H9 (cell line): ENCODE results near the gene PHTF1. TPM values are rescaled to one million over a fixed set of nuclear protein-coding genes. Genes with fewer than 3 reads are reported as not detected.

Source experiments
- DNase-seq: peaks from one replicate; pipeline ENCODE4 v3.0.0-alpha.2; 2017
- H2AFZ ChIP-seq: one replicate; pipeline ENCODE4 v1.6.1; 2013; ENCODE audit warnings: mild to moderate bottlenecking, low read length, control low read depth, moderate library complexity
- H2AK5ac ChIP-seq: 2 replicates; pipeline ENCODE4 v1.6.1; 2013; ENCODE audit warnings: low read length, control low read depth, mixed read lengths; ENCODE audit not compliant: insufficient read length
- H2BK120ac ChIP-seq: one replicate; pipeline ENCODE4 v1.6.1; 2013; ENCODE audit warnings: low read depth, mild to moderate bottlenecking, low read length, control low read depth, inconsistent platforms; ENCODE audit not compliant: poor library complexity, severe bottlenecking
- H2BK12ac ChIP-seq: 2 replicates; pipeline ENCODE4 v1.6.1; 2013; ENCODE audit warnings: low read length, control low read depth, mixed read lengths, low read depth; ENCODE audit not compliant: insufficient read length
- H2BK15ac ChIP-seq: 2 replicates; pipeline ENCODE4 v1.6.1; 2013; ENCODE audit warnings: low read depth, low read length, control low read depth
- H2BK20ac ChIP-seq: one replicate; pipeline ENCODE4 v1.6.1; 2013; ENCODE audit warnings: low read depth, mild to moderate bottlenecking, low read length, control low read depth, inconsistent platforms; ENCODE audit not compliant: poor library complexity, severe bottlenecking
- H2BK5ac ChIP-seq: 2 replicates; pipeline ENCODE4 v1.6.1; 2013; ENCODE audit warnings: low read length, control low read depth, mixed read lengths; ENCODE audit not compliant: insufficient read length
- H3K14ac ChIP-seq: 2 replicates; pipeline ENCODE4 v1.6.1; 2013; ENCODE audit warnings: low read length, control low read depth; ENCODE audit not compliant: insufficient read depth
- H3K18ac ChIP-seq: 2 replicates; pipeline ENCODE4 v1.6.1; 2013; ENCODE audit warnings: low read depth, mild to moderate bottlenecking, mixed read lengths, low read length, control low read depth; ENCODE audit not compliant: insufficient read length
- H3K23ac ChIP-seq: 2 replicates; pipeline ENCODE4 v1.6.1; 2013; ENCODE audit warnings: low read length, control low read depth, mixed read lengths, low read depth; ENCODE audit not compliant: insufficient read length
- H3K23me2 ChIP-seq: 2 replicates; pipeline ENCODE4 v1.6.1; 2013; ENCODE audit warnings: low read depth, mild to moderate bottlenecking, mixed read lengths, low read length, control low read depth; ENCODE audit not compliant: insufficient read length, poor library complexity, severe bottlenecking
- H3K27ac ChIP-seq: 2 replicates; pipeline ENCODE4 v1.5.1; 2013; ENCODE audit warnings: low read length, control low read depth, mixed read lengths, low read depth; ENCODE audit not compliant: insufficient read length
- H3K27me3 ChIP-seq: 2 replicates; pipeline ENCODE4 v1.6.1; 2013; ENCODE audit warnings: low read length, control low read depth, inconsistent platforms; ENCODE audit not compliant: insufficient read depth
- H3K4ac ChIP-seq: 2 replicates; pipeline ENCODE4 v1.6.1; 2013; ENCODE audit warnings: low read depth, mild to moderate bottlenecking, control low read depth, inconsistent platforms, low read length, moderate library complexity
- H3K4me1 ChIP-seq: 2 replicates; pipeline ENCODE4 v1.6.1; 2013; ENCODE audit warnings: low read length, control low read depth, inconsistent platforms; ENCODE audit not compliant: insufficient read depth
- H3K4me2 ChIP-seq: 2 replicates; pipeline ENCODE4 v1.6.1; 2013; ENCODE audit warnings: low read length, control low read depth, mixed read lengths; ENCODE audit not compliant: insufficient read length, insufficient read depth
- H3K56ac ChIP-seq: 2 replicates; pipeline ENCODE4 v1.6.1; 2013; ENCODE audit warnings: low read depth, mild to moderate bottlenecking, mixed read lengths, low read length, control low read depth; ENCODE audit not compliant: insufficient read length
- H3K79me1 ChIP-seq: 2 replicates; pipeline ENCODE4 v1.6.1; 2013; ENCODE audit warnings: low read depth, mild to moderate bottlenecking, moderate library complexity, low read length, control low read depth, inconsistent platforms; ENCODE audit not compliant: insufficient read depth, poor library complexity, severe bottlenecking
- H3K79me2 ChIP-seq: 2 replicates; pipeline ENCODE4 v1.6.1; 2013; ENCODE audit warnings: low read length, control low read depth, inconsistent platforms; ENCODE audit not compliant: insufficient read depth
- H3K9ac ChIP-seq: 2 replicates; pipeline ENCODE4 v1.6.1; 2013; ENCODE audit warnings: low read length, control low read depth, mixed read lengths; ENCODE audit not compliant: insufficient read length; ENCODE audit errors: extremely low read depth
- H3K9me3 ChIP-seq: one replicate; pipeline ENCODE4 v1.6.1; 2013; ENCODE audit warnings: low read depth, low read length, inconsistent platforms; ENCODE audit not compliant: control insufficient read depth
- H3T11ph ChIP-seq: one replicate; pipeline ENCODE4 v1.6.1; 2013; ENCODE audit warnings: mild to moderate bottlenecking, low read length, control low read depth, inconsistent platforms
- H4K20me1 ChIP-seq: one replicate; pipeline ENCODE4 v1.6.1; 2013; ENCODE audit not compliant: control insufficient read depth, insufficient read length, insufficient read depth
- H4K5ac ChIP-seq: 2 replicates; pipeline ENCODE4 v1.6.1; 2013; ENCODE audit warnings: low read depth, mild to moderate bottlenecking, mixed read lengths, low read length, control low read depth; ENCODE audit not compliant: insufficient read length
- H4K8ac ChIP-seq: replicated peaks from 2 replicates; pipeline ENCODE4 v1.6.1; 2013; ENCODE audit warnings: low read length, control low read depth, mixed read lengths, low read depth; ENCODE audit not compliant: insufficient read length
- H4K91ac ChIP-seq: 2 replicates; pipeline ENCODE4 v1.6.1; 2013; ENCODE audit warnings: low read depth, mild to moderate bottlenecking, moderate library complexity, mixed read lengths, low read length, control low read depth; ENCODE audit not compliant: insufficient read length
- H3K27ac Mint-ChIP-seq, 3 experiments: 2 replicates in 2 of 3; 3 replicates in 1 of 3; pipeline ENCODE4 v1.8.0; 2020 to 2021; ENCODE audit warnings: mixed read lengths in 3 of 3, mild to moderate bottlenecking in 1 of 3, moderate library complexity in 1 of 3
- H3K27me3 Mint-ChIP-seq: 2 replicates; pipeline ENCODE4 v1.8.0; 2021; ENCODE audit warnings: low read depth, mild to moderate bottlenecking, moderate library complexity, mixed read lengths
- H3K36me3 Mint-ChIP-seq, 3 experiments: 2 replicates in 2 of 3; 3 replicates in 1 of 3; pipeline ENCODE4 v1.8.0; 2020 to 2021; ENCODE audit warnings: low read depth in 3 of 3, mixed read lengths in 3 of 3; ENCODE audit not compliant: insufficient read depth in 1 of 3
- H3K4me1 Mint-ChIP-seq, 2 experiments: 2 replicates each; pipeline ENCODE4 v1.8.0; 2020; ENCODE audit warnings: mixed read lengths in 2 of 2
- H3K4me3 Mint-ChIP-seq, 2 experiments: 2 replicates in 1 of 2; 3 replicates in 1 of 2; pipeline ENCODE4 v1.8.0; 2020 to 2021; ENCODE audit warnings: mild to moderate bottlenecking in 2 of 2, mixed read lengths in 2 of 2, moderate library complexity in 1 of 2
- H3K9me3 Mint-ChIP-seq, 2 experiments: 2 replicates in 1 of 2; 3 replicates in 1 of 2; pipeline ENCODE4 v1.8.0; 2020; ENCODE audit warnings: mild to moderate bottlenecking in 2 of 2, mixed read lengths in 2 of 2, moderate library complexity in 1 of 2
- CTCF ChIP-seq: fragments of 200-600 bp; sonication (generic); conservative IDR thresholded peaks from 3 replicates; pipeline ENCODE4 v1.8.0; 2021; ENCODE audit warnings: antibody characterized with exemption, mild to moderate bottlenecking
- WGBS: extraction: QIAGEN DNeasy Blood & Tissue Kit; methylation state at CpG from one replicate; pipeline ENCODE4 v1.1.7; 2013; ENCODE audit warnings: missing lambda C conversion rate, low lambda C conversion rate, mixed read lengths; ENCODE audit not compliant: insufficient read length; ENCODE audit errors: extremely low coverage; 5-methylcytosine and 5-hydroxymethylcytosine counted together
- total RNA-seq: library from RNA; stranded (reverse); gene quantifications from 2 replicates; pipeline ENCODE4 v1.2.1, GENCODE V29; 2021

The PHTF1 gene
- total RNA-seq, 1 experiment from 2014 or later = 28.4 TPM

- no peak overlapping the region for H2BK12ac ChIP-seq
- Mint-ChIP-seq H3K4me1 (no peaks in the 10 kb centered on the region), H3K27me3 (no peaks in the 10 kb centered on the region; the same call in 1 of the 2 replicates), H3K27ac (peak overlapping the region in 1 of 3 experiments; percentile 59; a peak in 1 of 7 replicates), H3K9me3 (peaks cover 27% of the 10 kb centered on the region in 2 experiments), H3K36me3 (peaks cover 39 to 55% (median 53%) of the 10 kb centered on the region in 3 experiments), H3K4me3 (no peak overlapping the region)
- H3K27me3 ChIP-seq = no peaks in the 10 kb centered on the region
- no peak overlapping the region for H3K56ac ChIP-seq
- no peak overlapping the region for H2AFZ ChIP-seq
- no peak overlapping the region for H3K27ac ChIP-seq
- H4K20me1 ChIP-seq = no peaks in the 10 kb centered on the region
- H3K79me1 ChIP-seq = no peaks in the 10 kb centered on the region
- no peak for DNase-seq
- no peak overlapping the region for H2BK20ac ChIP-seq
- H3K18ac ChIP-seq = no peak overlapping the region
- no peak overlapping the region for H3K4me2 ChIP-seq
- H4K91ac ChIP-seq = no peak overlapping the region
- no peaks in the 10 kb centered on the region for H3K79me2 ChIP-seq
- H2BK5ac ChIP-seq = no peak overlapping the region
- H2BK15ac ChIP-seq = no peak overlapping the region
- no peak overlapping the region for H3K14ac ChIP-seq
- TF ChIP-seq CTCF = peak; percentile 48
- no peak overlapping the region for H3K23ac ChIP-seq
- H4K8ac ChIP-seq = no peak overlapping the region
- H2AK5ac ChIP-seq = no peak overlapping the region
- no CpG with 5 or more reads among the region's 3 CpGs for WGBS
- no peaks in the 10 kb centered on the region for H3K9me3 ChIP-seq
- H2BK120ac ChIP-seq = no peak overlapping the region
- no peak overlapping the region for H3K9ac ChIP-seq
- no peak overlapping the region for H3K4ac ChIP-seq
- no peaks in the 10 kb centered on the region for H3K4me1 ChIP-seq
- no peaks in the 10 kb centered on the region for H3K23me2 ChIP-seq
- H3T11ph ChIP-seq = no peak overlapping the region
- no peak overlapping the region for H4K5ac ChIP-seq
Observed at GRCh38 chr1:113714606-113715269, 44.5 kb downstream of the PHTF1 start.
